ENCODE results near the gene CLCN1. TPM values are rescaled to one million over a fixed set of nuclear protein-coding genes. Genes with fewer than 3 reads are reported as not detected.

CLCN1 gene
- total RNA-seq, 1 experiment from 2014 or later = not detected

DNA sequence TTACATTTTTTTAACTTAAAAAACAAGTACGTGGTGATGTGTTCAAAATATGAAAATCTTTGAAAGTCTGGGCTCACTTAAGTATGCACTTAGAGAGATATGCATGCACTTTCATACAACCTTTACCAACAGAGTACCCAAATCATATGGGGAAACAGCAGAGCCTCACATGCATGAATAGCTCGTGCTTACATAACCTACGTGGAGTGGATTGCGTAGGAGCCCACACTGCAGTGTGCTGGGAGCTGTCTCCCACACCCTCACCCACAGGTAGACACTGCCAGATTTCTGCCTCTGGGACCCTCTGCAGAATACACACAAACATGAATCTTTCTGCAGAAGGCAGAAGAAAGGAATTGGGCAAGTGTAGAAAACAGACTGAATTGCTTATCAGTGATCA, 581 bp downstream of the CLCN1 start:
- no peak overlapping the region for H3K9ac ChIP-seq (ENCODE audit: low read length)
- no peaks in the 10 kb centered on the region for H3K4me1 ChIP-seq (ENCODE audit: low read length)
- no peak overlapping the region for H3K4me3 ChIP-seq (ENCODE audit: low read length)
- no peaks in the 10 kb centered on the region for H3K36me3 ChIP-seq (ENCODE audit: insufficient read depth, low read length)
- H3K9me3 ChIP-seq (ENCODE audit: low read length) = no peaks in the 10 kb centered on the region
- no peak overlapping the region for H2AFZ ChIP-seq (ENCODE audit: low read length)
- no peak overlapping the region for H3K4me2 ChIP-seq (ENCODE audit: low read depth, low read length, poor library complexity, severe bottlenecking)
- no peaks in the 10 kb centered on the region for H3K9me2 ChIP-seq (replicated peaks; ENCODE audit: insufficient read depth, low read length)
- H3K27me3 ChIP-seq (ENCODE audit: low read length) = no peaks in the 10 kb centered on the region
- H3K79me2 ChIP-seq (ENCODE audit: low read length) = no peaks in the 10 kb centered on the region
- H4K20me1 ChIP-seq (ENCODE audit: insufficient read depth, low read depth, low read length) = no peaks in the 10 kb centered on the region
- DNase-seq = no peak
- no peak overlapping the region for H3K27ac ChIP-seq (ENCODE audit: low read length)

DNA sequence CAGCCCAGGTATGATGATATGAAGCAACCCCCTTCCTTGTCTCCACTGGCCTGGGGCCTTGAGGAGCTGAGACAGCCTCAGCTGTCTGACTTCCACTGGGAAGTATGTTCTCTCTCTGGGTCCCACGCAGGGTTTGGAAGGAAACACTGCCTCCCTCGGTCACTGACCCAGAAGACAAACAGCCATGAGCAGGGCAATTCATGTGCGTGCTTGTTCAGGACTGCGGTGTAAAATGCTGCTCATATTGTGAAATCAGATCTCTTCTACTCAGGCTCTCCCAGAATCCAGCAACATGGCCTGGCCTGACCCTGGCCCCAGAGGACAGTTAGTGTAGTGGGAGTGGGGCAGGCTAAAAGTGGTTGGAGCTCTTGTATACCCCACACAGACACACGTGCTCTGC, 2.8 kb downstream of the CLCN1 start:
- no peaks in the 10 kb centered on the region for H3K9me2 ChIP-seq (replicated peaks; ENCODE audit: insufficient read depth, low read length)
- no peak for DNase-seq
- H3K4me3 ChIP-seq (ENCODE audit: low read length) = no peak overlapping the region
- no peaks in the 10 kb centered on the region for H3K9me3 ChIP-seq (ENCODE audit: low read length)
- H3K9ac ChIP-seq (ENCODE audit: low read length) = no peak overlapping the region
- no peak overlapping the region for H3K4me2 ChIP-seq (ENCODE audit: low read depth, low read length, poor library complexity, severe bottlenecking)
- H3K4me1 ChIP-seq (ENCODE audit: low read length) = no peaks in the 10 kb centered on the region
- no peaks in the 10 kb centered on the region for H3K79me2 ChIP-seq (ENCODE audit: low read length)
- H3K36me3 ChIP-seq (ENCODE audit: insufficient read depth, low read length) = no peaks in the 10 kb centered on the region
- no peak overlapping the region for H3K27ac ChIP-seq (ENCODE audit: low read length)
- H3K27me3 ChIP-seq (ENCODE audit: low read length) = no peaks in the 10 kb centered on the region
- no peak overlapping the region for H2AFZ ChIP-seq (ENCODE audit: low read length)
- H4K20me1 ChIP-seq (ENCODE audit: insufficient read depth, low read depth, low read length) = no peaks in the 10 kb centered on the region

GRCh38 chr7:143320620-143321019, 4.7 kb downstream of the CLCN1 start:
- no peak overlapping the region for H2AFZ ChIP-seq (ENCODE audit: low read length)
- no peaks in the 10 kb centered on the region for H3K9me2 ChIP-seq (replicated peaks; ENCODE audit: insufficient read depth, low read length)
- no peak overlapping the region for H3K4me2 ChIP-seq (ENCODE audit: low read depth, low read length, poor library complexity, severe bottlenecking)
- peaks cover 4% of the 10 kb centered on the region for H3K4me1 ChIP-seq (ENCODE audit: low read length)
- no peaks in the 10 kb centered on the region for H3K27me3 ChIP-seq (ENCODE audit: low read length)
- H3K4me3 ChIP-seq (ENCODE audit: low read length) = no peak overlapping the region
- no peak for DNase-seq
- H3K9ac ChIP-seq (ENCODE audit: low read length) = no peak overlapping the region
- H3K79me2 ChIP-seq (ENCODE audit: low read length) = no peaks in the 10 kb centered on the region
- no peaks in the 10 kb centered on the region for H3K36me3 ChIP-seq (ENCODE audit: insufficient read depth, low read length)
- H3K9me3 ChIP-seq (ENCODE audit: low read length) = no peaks in the 10 kb centered on the region
- H3K27ac ChIP-seq (ENCODE audit: low read length) = no peak overlapping the region
- no peaks in the 10 kb centered on the region for H4K20me1 ChIP-seq (ENCODE audit: insufficient read depth, low read depth, low read length)

DNA sequence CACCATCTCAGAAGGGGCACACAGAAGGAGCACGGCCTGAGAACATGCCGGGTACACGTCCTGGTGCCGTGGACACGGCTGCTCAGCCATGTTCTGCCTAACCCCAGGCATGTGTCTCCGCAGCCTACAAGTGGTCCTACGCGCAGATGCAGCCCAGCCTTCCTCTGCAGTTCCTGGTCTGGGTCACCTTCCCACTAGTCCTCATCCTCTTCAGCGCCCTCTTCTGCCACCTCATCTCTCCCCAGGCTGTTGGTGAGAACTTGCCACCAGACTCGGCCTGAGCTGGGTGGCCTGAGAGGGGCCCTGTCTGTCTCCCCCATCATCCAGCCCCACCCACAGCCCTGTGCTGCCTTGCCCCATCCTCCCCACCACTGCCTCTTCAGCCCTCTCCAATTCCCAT, 5.3 kb downstream of the CLCN1 start:
- no peak overlapping the region for H3K4me3 ChIP-seq (ENCODE audit: low read length)
- H4K20me1 ChIP-seq (ENCODE audit: insufficient read depth, low read depth, low read length) = no peaks in the 10 kb centered on the region
- no peaks in the 10 kb centered on the region for H3K9me3 ChIP-seq (ENCODE audit: low read length)
- no peak overlapping the region for H3K9ac ChIP-seq (ENCODE audit: low read length)
- no peaks in the 10 kb centered on the region for H3K79me2 ChIP-seq (ENCODE audit: low read length)
- no peak for DNase-seq
- peaks cover 4% of the 10 kb centered on the region for H3K4me1 ChIP-seq (ENCODE audit: low read length)
- H3K4me2 ChIP-seq (ENCODE audit: low read depth, low read length, poor library complexity, severe bottlenecking) = no peak overlapping the region
- H2AFZ ChIP-seq (ENCODE audit: low read length) = no peak overlapping the region
- H3K36me3 ChIP-seq (ENCODE audit: insufficient read depth, low read length) = no peaks in the 10 kb centered on the region
- H3K27me3 ChIP-seq (ENCODE audit: low read length) = no peaks in the 10 kb centered on the region
- no peak overlapping the region for H3K27ac ChIP-seq (ENCODE audit: low read length)
- no peaks in the 10 kb centered on the region for H3K9me2 ChIP-seq (replicated peaks; ENCODE audit: insufficient read depth, low read length)

- Histone ChIP-seq H4K20me1 (ENCODE audit: insufficient read depth, low read depth, low read length) (no peaks in the 10 kb centered on the region), H3K27me3 (ENCODE audit: low read length) (no peaks in the 10 kb centered on the region), H2AFZ (ENCODE audit: low read length) (no peak overlapping the region), H3K36me3 (ENCODE audit: insufficient read depth, low read length) (no peaks in the 10 kb centered on the region), H3K79me2 (ENCODE audit: low read length) (no peaks in the 10 kb centered on the region), H3K4me3 (ENCODE audit: low read length) (no peak overlapping the region), H3K4me2 (ENCODE audit: low read depth, low read length, poor library complexity, severe bottlenecking) (no peak overlapping the region), H3K9ac (ENCODE audit: low read length) (no peak overlapping the region), H3K9me3 (ENCODE audit: low read length) (no peaks in the 10 kb centered on the region), H3K4me1 (ENCODE audit: low read length) (peaks cover 4% of the 10 kb centered on the region), H3K9me2 (replicated peaks; ENCODE audit: insufficient read depth, low read length) (no peaks in the 10 kb centered on the region), H3K27ac (ENCODE audit: low read length) (no peak overlapping the region)
- no peak for DNase-seq
These were observed 5.8 kb downstream of the CLCN1 start for GRCh38 chr7:143321734-143322133.

GRCh38 chr7:143322760-143323633, 7.1 kb downstream of the CLCN1 start:
- no peak for DNase-seq
- Histone ChIP-seq H3K4me2 (ENCODE audit: low read depth, low read length, poor library complexity, severe bottlenecking) (no peak overlapping the region), H3K9me2 (replicated peaks; ENCODE audit: insufficient read depth, low read length) (no peaks in the 10 kb centered on the region), H4K20me1 (ENCODE audit: insufficient read depth, low read depth, low read length) (no peaks in the 10 kb centered on the region), H3K36me3 (ENCODE audit: insufficient read depth, low read length) (no peaks in the 10 kb centered on the region), H3K9me3 (ENCODE audit: low read length) (no peaks in the 10 kb centered on the region), H3K9ac (ENCODE audit: low read length) (no peak overlapping the region), H3K79me2 (ENCODE audit: low read length) (no peaks in the 10 kb centered on the region), H3K4me3 (ENCODE audit: low read length) (no peak overlapping the region), H3K27ac (ENCODE audit: low read length) (no peak overlapping the region), H2AFZ (ENCODE audit: low read length) (no peak overlapping the region), H3K4me1 (ENCODE audit: low read length) (peaks cover 4% of the 10 kb centered on the region), H3K27me3 (ENCODE audit: low read length) (no peaks in the 10 kb centered on the region)

- Histone ChIP-seq H3K9ac (ENCODE audit: low read length) (no peak overlapping the region), H3K4me2 (ENCODE audit: low read depth, low read length, poor library complexity, severe bottlenecking) (no peak overlapping the region), H3K36me3 (ENCODE audit: insufficient read depth, low read length) (no peaks in the 10 kb centered on the region), H3K27me3 (ENCODE audit: low read length) (no peaks in the 10 kb centered on the region), H3K79me2 (ENCODE audit: low read length) (no peaks in the 10 kb centered on the region), H3K9me3 (ENCODE audit: low read length) (no peaks in the 10 kb centered on the region), H3K9me2 (replicated peaks; ENCODE audit: insufficient read depth, low read length) (no peaks in the 10 kb centered on the region), H4K20me1 (ENCODE audit: insufficient read depth, low read depth, low read length) (no peaks in the 10 kb centered on the region), H3K4me3 (ENCODE audit: low read length) (no peak overlapping the region), H3K4me1 (ENCODE audit: low read length) (peaks cover 4% of the 10 kb centered on the region), H3K27ac (ENCODE audit: low read length) (no peak overlapping the region), H2AFZ (ENCODE audit: low read length) (no peak overlapping the region)
- DNase-seq = no peak
These were observed 7.7 kb downstream of the CLCN1 start for GRCh38 chr7:143323653-143324052.

- no peak overlapping the region for H2AFZ ChIP-seq (ENCODE audit: low read length)
- DNase-seq = no peak
- H3K9me3 ChIP-seq (ENCODE audit: low read length) = no peaks in the 10 kb centered on the region
These were observed 9.3 kb downstream of the CLCN1 start for GRCh38 chr7:143325240-143325639.

More at GRCh38 chr7:143325240-143325639, 9.3 kb downstream of the CLCN1 start:
- Histone ChIP-seq H3K4me1 (ENCODE audit: low read length) (peaks cover 4% of the 10 kb centered on the region), H3K79me2 (ENCODE audit: low read length) (no peaks in the 10 kb centered on the region), H3K27me3 (ENCODE audit: low read length) (no peaks in the 10 kb centered on the region), H3K36me3 (ENCODE audit: insufficient read depth, low read length) (no peaks in the 10 kb centered on the region), H3K9me2 (replicated peaks; ENCODE audit: insufficient read depth, low read length) (no peaks in the 10 kb centered on the region), H3K27ac (ENCODE audit: low read length) (no peak overlapping the region), H4K20me1 (ENCODE audit: insufficient read depth, low read depth, low read length) (no peaks in the 10 kb centered on the region), H3K4me3 (ENCODE audit: low read length) (no peak overlapping the region), H3K4me2 (ENCODE audit: low read depth, low read length, poor library complexity, severe bottlenecking) (no peak overlapping the region), H3K9ac (ENCODE audit: low read length) (no peak overlapping the region)

Data from Karpas-422 (cell line).